ENCODE data around the gene PTTG1IP.

DNA sequence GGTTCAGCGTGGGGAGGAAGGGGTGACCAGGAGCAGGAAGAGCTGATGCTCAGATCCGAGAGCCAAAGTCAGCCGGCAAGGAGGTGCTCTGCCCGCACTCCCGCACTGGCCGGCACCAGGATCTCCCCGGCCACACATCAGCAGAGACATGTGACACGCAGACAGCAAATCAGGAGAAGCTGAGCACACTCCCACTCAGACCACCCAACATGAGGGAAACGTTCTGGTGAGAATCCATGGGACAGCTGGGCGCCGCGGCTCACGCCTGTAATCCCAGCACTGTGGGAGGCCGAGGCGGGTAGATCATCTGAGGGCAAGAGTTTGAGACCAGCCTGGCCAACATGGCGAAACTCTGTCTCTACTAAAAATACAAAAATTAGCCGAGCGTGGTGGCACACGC lies 18.6 kb upstream of the PTTG1IP start:
- TF ChIP-seq EZH2phosphoT487 (IDR thresholded peaks at IDR 0.05; ENCODE audit: insufficient read depth, low read depth) (no peak), EZH2 (IDR thresholded peaks at IDR 0.05; ENCODE audit: insufficient read depth, poor library complexity, severe bottlenecking) (no peak)
